Breast epithelium (tissue), 3 donors: ENCODE results near the gene CLC.

Source experiments
- POLR2A ChIP-seq: fragments of 450-650 bp; IDR thresholded peaks from one replicate; pipeline ENCODE4 v1.6.1; 2016; ENCODE audit warnings: antibody characterized with exemption, mild to moderate bottlenecking, moderate library complexity
- TF ChIP-seq, protein P1 (sequence below), 3 donors: fragments of 450-650 bp; IDR thresholded peaks; one replicate each; pipeline ENCODE4 v1.5.1; 2016 to 2017; ENCODE audit warnings: antibody characterized with exemption in 3 of 3, mild to moderate bottlenecking in 3 of 3, moderate library complexity in 3 of 3

DNA sequence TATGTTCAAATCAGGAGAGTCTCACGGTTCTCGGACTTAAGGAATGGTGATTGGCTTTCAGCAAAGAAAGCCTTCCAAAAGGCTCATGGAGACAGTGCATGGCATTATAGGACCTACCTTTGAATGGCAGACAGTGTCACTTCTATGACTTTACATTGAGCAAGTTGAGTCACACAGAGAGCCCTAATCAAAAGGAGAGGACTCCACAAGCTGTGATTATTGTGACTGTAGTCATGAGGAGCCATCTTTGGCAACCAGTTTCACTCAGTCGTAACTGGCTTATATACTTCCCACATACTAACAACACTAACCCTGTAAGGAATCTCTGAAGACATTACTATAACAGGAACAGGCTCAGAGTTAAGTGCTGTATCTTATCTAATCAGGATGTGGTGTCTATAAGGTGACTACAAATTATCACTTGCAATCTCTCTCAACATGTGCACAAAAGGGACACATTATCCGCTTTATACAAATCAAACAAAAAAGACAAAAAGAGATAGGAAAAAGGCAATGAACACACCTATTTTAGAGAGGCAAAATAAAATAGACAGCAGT lies 27.4 kb downstream of the CLC start:
- TF ChIP-seq, protein P1, sequence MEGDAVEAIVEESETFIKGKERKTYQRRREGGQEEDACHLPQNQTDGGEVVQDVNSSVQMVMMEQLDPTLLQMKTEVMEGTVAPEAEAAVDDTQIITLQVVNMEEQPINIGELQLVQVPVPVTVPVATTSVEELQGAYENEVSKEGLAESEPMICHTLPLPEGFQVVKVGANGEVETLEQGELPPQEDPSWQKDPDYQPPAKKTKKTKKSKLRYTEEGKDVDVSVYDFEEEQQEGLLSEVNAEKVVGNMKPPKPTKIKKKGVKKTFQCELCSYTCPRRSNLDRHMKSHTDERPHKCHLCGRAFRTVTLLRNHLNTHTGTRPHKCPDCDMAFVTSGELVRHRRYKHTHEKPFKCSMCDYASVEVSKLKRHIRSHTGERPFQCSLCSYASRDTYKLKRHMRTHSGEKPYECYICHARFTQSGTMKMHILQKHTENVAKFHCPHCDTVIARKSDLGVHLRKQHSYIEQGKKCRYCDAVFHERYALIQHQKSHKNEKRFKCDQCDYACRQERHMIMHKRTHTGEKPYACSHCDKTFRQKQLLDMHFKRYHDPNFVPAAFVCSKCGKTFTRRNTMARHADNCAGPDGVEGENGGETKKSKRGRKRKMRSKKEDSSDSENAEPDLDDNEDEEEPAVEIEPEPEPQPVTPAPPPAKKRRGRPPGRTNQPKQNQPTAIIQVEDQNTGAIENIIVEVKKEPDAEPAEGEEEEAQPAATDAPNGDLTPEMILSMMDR (IDR thresholded peaks at IDR 0.05), result no peak
- TF ChIP-seq POLR2A, result no peak
